Fibroblast of lung (primary cell): Measurements from ENCODE around the gene NDC1. TPM values are rescaled to one million over a fixed set of nuclear protein-coding genes. Genes with fewer than 3 reads are reported as not detected.

Experiments used
- DNase-seq, 2 donors: peaks; one replicate each; pipeline versions ENCODE4 v3.0.0 to v3.0.0-alpha.2; 2010; ENCODE audit warnings: low read depth in 2 of 2
- H2AFZ ChIP-seq: 2 replicates; pipeline ENCODE4 v1.5.1; 2012; ENCODE audit warnings: low read length, control low read depth, inconsistent platforms
- H3K27ac ChIP-seq: 2 replicates; pipeline ENCODE4 v1.5.1; 2011; ENCODE audit warnings: low read length, control low read depth; ENCODE audit not compliant: insufficient read depth
- H3K27me3 ChIP-seq: 2 replicates; pipeline ENCODE4 v1.5.1; 2011; ENCODE audit warnings: mild to moderate bottlenecking, low read length; ENCODE audit not compliant: control insufficient read depth, insufficient read depth
- H3K36me3 ChIP-seq: 2 replicates; pipeline ENCODE4 v1.5.1; 2011; ENCODE audit warnings: low read length; ENCODE audit not compliant: control insufficient read depth, insufficient read depth
- H3K4me1 ChIP-seq: 2 replicates; pipeline ENCODE4 v1.5.1; 2011; ENCODE audit warnings: low read length; ENCODE audit not compliant: control insufficient read depth, insufficient read depth; ENCODE audit errors: extremely low read depth
- H3K4me2 ChIP-seq: 2 replicates; pipeline ENCODE4 v1.5.1; 2011; ENCODE audit warnings: low read length, control low read depth; ENCODE audit not compliant: insufficient read depth; ENCODE audit errors: extremely low read depth
- H3K4me3 ChIP-seq, 4 experiments: fragments of 200-600 bp in 1 of 4; sonication (generic) in 1 of 4; replicated peaks in 1 of 4; 2 replicates each; pipeline ENCODE4 v1.5.1; 2011 to 2016; ENCODE audit warnings: low read length in 4 of 4, low read depth in 3 of 4, mild to moderate bottlenecking in 3 of 4, control low read depth in 2 of 4, inconsistent platforms in 1 of 4, mixed read lengths in 1 of 4; ENCODE audit not compliant: insufficient read depth in 1 of 4; ENCODE audit errors: control extremely low read depth in 1 of 4
- H3K79me2 ChIP-seq: 2 replicates; pipeline ENCODE4 v1.5.1; 2012; ENCODE audit warnings: mild to moderate bottlenecking, low read length, inconsistent platforms; ENCODE audit not compliant: control insufficient read depth, insufficient read depth
- H3K9ac ChIP-seq: 2 replicates; pipeline ENCODE4 v1.5.1; 2011; ENCODE audit warnings: mild to moderate bottlenecking, low read length, control low read depth; ENCODE audit not compliant: insufficient read depth
- H3K9me3 ChIP-seq: 2 replicates; pipeline ENCODE4 v1.5.1; 2012; ENCODE audit warnings: low read depth, low read length; ENCODE audit not compliant: control insufficient read depth, insufficient read depth
- H4K20me1 ChIP-seq: 2 replicates; pipeline ENCODE4 v1.5.1; 2011; ENCODE audit warnings: low read length; ENCODE audit not compliant: control insufficient read depth, insufficient read depth; ENCODE audit errors: extremely low read depth
- EZH2 ChIP-seq: IDR thresholded peaks from 2 replicates; pipeline ENCODE4 v1.5.1; 2012; ENCODE audit warnings: low read length, control low read depth, mild to moderate bottlenecking; ENCODE audit errors: missing control alignments
- polyA plus RNA-seq, 2 donors: library from polyadenylated mRNA; depleted of rRNA in 1 of 2; stranded (reverse) in 1 of 2; unstranded in 1 of 2; fragments of >200 nt; gene quantifications; 2 replicates each; pipeline ENCODE4 v1.2.1, GENCODE V29; 2011 to 2012; ENCODE audit warnings: missing spikeins in 1 of 2
- total RNA-seq: library from RNA; depleted of rRNA; stranded (reverse); fragments of >200 nt; gene quantifications from 2 replicates; pipeline ENCODE4 v1.2.1, GENCODE V29; 2014
- TF ChIP-seq, protein P1 (sequence below), 2 donors: IDR thresholded peaks in 1 of 2; conservative IDR thresholded peaks in 1 of 2; 1 replicate in 1 of 2; 2 replicates in 1 of 2; pipeline ENCODE4 v1.5.1; 2011 to 2012; ENCODE audit warnings: low read length in 2 of 2, control low read depth in 1 of 2, inconsistent platforms in 1 of 2, low read depth in 1 of 2, mild to moderate bottlenecking in 1 of 2

NDC1 gene
- total and polyA plus RNA-seq, 2 donors (not counting 1 experiment from before 2014, with no cell fraction given) = 11.6 to 14.3 TPM

- H3K4me2 ChIP-seq = no peak overlapping the region
- peak in 1 of 2 donors; percentile 65 for DNase-seq
- no peaks in the 10 kb centered on the region for H4K20me1 ChIP-seq
- TF ChIP-seq, protein P1, sequence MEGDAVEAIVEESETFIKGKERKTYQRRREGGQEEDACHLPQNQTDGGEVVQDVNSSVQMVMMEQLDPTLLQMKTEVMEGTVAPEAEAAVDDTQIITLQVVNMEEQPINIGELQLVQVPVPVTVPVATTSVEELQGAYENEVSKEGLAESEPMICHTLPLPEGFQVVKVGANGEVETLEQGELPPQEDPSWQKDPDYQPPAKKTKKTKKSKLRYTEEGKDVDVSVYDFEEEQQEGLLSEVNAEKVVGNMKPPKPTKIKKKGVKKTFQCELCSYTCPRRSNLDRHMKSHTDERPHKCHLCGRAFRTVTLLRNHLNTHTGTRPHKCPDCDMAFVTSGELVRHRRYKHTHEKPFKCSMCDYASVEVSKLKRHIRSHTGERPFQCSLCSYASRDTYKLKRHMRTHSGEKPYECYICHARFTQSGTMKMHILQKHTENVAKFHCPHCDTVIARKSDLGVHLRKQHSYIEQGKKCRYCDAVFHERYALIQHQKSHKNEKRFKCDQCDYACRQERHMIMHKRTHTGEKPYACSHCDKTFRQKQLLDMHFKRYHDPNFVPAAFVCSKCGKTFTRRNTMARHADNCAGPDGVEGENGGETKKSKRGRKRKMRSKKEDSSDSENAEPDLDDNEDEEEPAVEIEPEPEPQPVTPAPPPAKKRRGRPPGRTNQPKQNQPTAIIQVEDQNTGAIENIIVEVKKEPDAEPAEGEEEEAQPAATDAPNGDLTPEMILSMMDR (conservative IDR thresholded peaks at IDR 0.05 in 1 of 2, IDR thresholded peaks at IDR 0.05 in 1 of 2; ENCODE audit: low read depth in 1 of 2, low read length in 2 of 2) = no peak
- TF ChIP-seq EZH2 = no peak
- H3K36me3 ChIP-seq = no peaks in the 10 kb centered on the region
- H3K79me2 ChIP-seq = peaks cover 42% of the 10 kb centered on the region
- no peak overlapping the region for H3K9ac ChIP-seq
- no peaks in the 10 kb centered on the region for H3K4me1 ChIP-seq
- H3K27me3 ChIP-seq = no peaks in the 10 kb centered on the region
- H3K27ac ChIP-seq = no peak overlapping the region
- H3K9me3 ChIP-seq = no peaks in the 10 kb centered on the region
- H3K4me3 ChIP-seq = no peak overlapping the region
- no peak overlapping the region for H2AFZ ChIP-seq
These were observed 2.6 kb downstream of the NDC1 start for GRCh38 chr1:53835491-53835890.

GRCh38 chr1:53834776-53835175 lies 3.3 kb downstream of the NDC1 start:
- Histone ChIP-seq H3K4me2 (no peak overlapping the region), H3K4me1 (no peaks in the 10 kb centered on the region), H3K36me3 (no peaks in the 10 kb centered on the region), H3K27ac (no peak overlapping the region), H4K20me1 (no peaks in the 10 kb centered on the region), H2AFZ (no peak overlapping the region), H3K27me3 (no peaks in the 10 kb centered on the region), H3K9me3 (no peaks in the 10 kb centered on the region), H3K4me3 (no peak overlapping the region), H3K9ac (no peak overlapping the region), H3K79me2 (peaks cover 42% of the 10 kb centered on the region)
- DNase-seq = no peak
- TF ChIP-seq, protein P1 (conservative IDR thresholded peaks at IDR 0.05 in 1 of 2, IDR thresholded peaks at IDR 0.05 in 1 of 2; ENCODE audit: low read depth in 1 of 2, low read length in 2 of 2) = no peak
- TF ChIP-seq EZH2 = no peak

- Histone ChIP-seq H2AFZ (no peak overlapping the region), H3K4me1 (no peaks in the 10 kb centered on the region), H3K9me3 (no peaks in the 10 kb centered on the region), H3K4me2 (no peak overlapping the region), H3K4me3 (no peak overlapping the region), H3K27ac (no peak overlapping the region), H3K79me2 (peaks cover 42% of the 10 kb centered on the region), H3K36me3 (no peaks in the 10 kb centered on the region), H4K20me1 (no peaks in the 10 kb centered on the region), H3K27me3 (no peaks in the 10 kb centered on the region), H3K9ac (no peak overlapping the region)
- TF ChIP-seq, protein P1 (conservative IDR thresholded peaks at IDR 0.05 in 1 of 2, IDR thresholded peaks at IDR 0.05 in 1 of 2; ENCODE audit: low read depth in 1 of 2, low read length in 2 of 2) = no peak
- TF ChIP-seq EZH2 = no peak
- no peak for DNase-seq
These were observed 4.7 kb downstream of the NDC1 start for GRCh38 chr1:53833393-53833792.
